ENCODE results near the gene SLC25A27. TPM values are rescaled to one million over a fixed set of nuclear protein-coding genes. Genes with fewer than 3 reads are reported as not detected.

SLC25A27 gene
- total and polyA plus RNA-seq, 2 of the 4 experiments (the other 2 are of a cell fraction), result 1.3 TPM; not detected in 1

DNA sequence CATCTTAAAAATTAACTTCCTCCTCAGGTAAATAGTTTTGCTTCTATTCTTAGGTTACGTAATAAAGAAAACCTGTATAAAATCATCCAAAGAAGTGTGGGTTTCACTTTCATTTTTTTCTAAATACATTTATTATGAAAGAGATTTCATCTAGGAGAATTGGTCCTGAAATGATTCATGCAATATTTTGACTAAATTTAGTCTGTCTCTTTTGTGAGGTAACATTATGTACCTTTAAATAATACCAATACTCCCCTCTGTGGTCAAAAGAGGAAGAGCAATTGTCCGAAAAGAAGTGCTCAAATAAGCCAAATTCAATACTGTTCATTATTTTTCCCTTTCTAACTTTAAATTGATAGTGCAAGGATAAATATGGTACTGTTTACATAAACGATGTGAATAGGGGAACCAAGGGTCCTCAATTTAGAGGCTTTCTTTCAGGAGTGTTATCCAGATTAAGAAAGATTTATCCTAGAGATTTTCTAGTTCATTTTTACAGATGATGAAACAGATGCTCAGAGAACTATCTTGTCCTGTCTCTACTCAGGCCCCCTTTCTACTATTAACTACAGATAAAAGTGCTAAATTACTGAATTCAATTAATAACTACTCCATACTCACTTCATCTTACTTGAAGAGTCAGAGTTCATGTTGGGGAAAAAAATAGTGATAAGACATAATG is 26.4 kb upstream of the SLC25A27 start:
- TF ChIP-seq, protein P1, sequence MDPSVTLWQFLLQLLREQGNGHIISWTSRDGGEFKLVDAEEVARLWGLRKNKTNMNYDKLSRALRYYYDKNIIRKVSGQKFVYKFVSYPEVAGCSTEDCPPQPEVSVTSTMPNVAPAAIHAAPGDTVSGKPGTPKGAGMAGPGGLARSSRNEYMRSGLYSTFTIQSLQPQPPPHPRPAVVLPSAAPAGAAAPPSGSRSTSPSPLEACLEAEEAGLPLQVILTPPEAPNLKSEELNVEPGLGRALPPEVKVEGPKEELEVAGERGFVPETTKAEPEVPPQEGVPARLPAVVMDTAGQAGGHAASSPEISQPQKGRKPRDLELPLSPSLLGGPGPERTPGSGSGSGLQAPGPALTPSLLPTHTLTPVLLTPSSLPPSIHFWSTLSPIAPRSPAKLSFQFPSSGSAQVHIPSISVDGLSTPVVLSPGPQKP (IDR thresholded peaks at IDR 0.05; ENCODE audit: borderline replicate concordance, low read depth, low read length), result no peak
- no peak for TF ChIP-seq NFE2L2 (IDR thresholded peaks at IDR 0.05; ENCODE audit: low read depth, low read length)
- TF ChIP-seq, protein P2, sequence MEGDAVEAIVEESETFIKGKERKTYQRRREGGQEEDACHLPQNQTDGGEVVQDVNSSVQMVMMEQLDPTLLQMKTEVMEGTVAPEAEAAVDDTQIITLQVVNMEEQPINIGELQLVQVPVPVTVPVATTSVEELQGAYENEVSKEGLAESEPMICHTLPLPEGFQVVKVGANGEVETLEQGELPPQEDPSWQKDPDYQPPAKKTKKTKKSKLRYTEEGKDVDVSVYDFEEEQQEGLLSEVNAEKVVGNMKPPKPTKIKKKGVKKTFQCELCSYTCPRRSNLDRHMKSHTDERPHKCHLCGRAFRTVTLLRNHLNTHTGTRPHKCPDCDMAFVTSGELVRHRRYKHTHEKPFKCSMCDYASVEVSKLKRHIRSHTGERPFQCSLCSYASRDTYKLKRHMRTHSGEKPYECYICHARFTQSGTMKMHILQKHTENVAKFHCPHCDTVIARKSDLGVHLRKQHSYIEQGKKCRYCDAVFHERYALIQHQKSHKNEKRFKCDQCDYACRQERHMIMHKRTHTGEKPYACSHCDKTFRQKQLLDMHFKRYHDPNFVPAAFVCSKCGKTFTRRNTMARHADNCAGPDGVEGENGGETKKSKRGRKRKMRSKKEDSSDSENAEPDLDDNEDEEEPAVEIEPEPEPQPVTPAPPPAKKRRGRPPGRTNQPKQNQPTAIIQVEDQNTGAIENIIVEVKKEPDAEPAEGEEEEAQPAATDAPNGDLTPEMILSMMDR (conservative IDR thresholded peaks at IDR 0.05; ENCODE audit: low read depth, low read length), result peak; percentile 57
- peak; percentile 59 for TF ChIP-seq SMC3 (IDR thresholded peaks at IDR 0.05; ENCODE audit: low read depth, low read length)
- peak; percentile 56 for TF ChIP-seq RAD21 (IDR thresholded peaks at IDR 0.05; ENCODE audit: low read length)
- no peak for TF ChIP-seq RCOR1 (IDR thresholded peaks at IDR 0.05; ENCODE audit: insufficient replicate concordance, low read length)
- no peak overlapping the region for H2AK5ac ChIP-seq (ENCODE audit: low read depth, low read length)
- no peak overlapping the region for H2BK15ac ChIP-seq (ENCODE audit: low read depth, low read length)
- DNase-seq (peak; percentile 21), ATAC-seq (ENCODE audit: low read depth) (peak; percentile 57; the same call in 1 of the 2 replicates)
- H3K9me1 ChIP-seq (ENCODE audit: insufficient read depth, low read length), result no peaks in the 10 kb centered on the region
- no CpG with 5 or more reads among the region's 3 CpGs for WGBS, 2 experiments (ENCODE audit: extremely low coverage in 2 of 2, insufficient read length in 1 of 2)
- H3K4ac ChIP-seq (ENCODE audit: low read depth, low read length), result no peak overlapping the region
- no peak overlapping the region for H2BK20ac ChIP-seq (ENCODE audit: low read depth, low read length)
- H4K5ac ChIP-seq (ENCODE audit: low read depth, low read length), result no peak overlapping the region
- no peak overlapping the region for H4K8ac ChIP-seq (ENCODE audit: low read depth in 2 of 2, low read length in 2 of 2)
- no peaks in the 10 kb centered on the region for H3K27me3 ChIP-seq (ENCODE audit: control insufficient read depth, insufficient read depth, low read length)
- no peak overlapping the region for H3K27ac ChIP-seq (ENCODE audit: insufficient read depth, low read length)
- ChIA-PET CTCF (interaction anchor here (0.6 kb wide), 1 partner anchor 206 kb away, joined by 4 read pairs; no protein-coding TSS in a partner anchor), POLR2A (ENCODE audit: unreplicated experiment) (no interaction called here)
- H3K4me2 ChIP-seq (ENCODE audit: low read depth, low read length), result no peak overlapping the region
- no peak overlapping the region for H3K23ac ChIP-seq (ENCODE audit: low read depth, low read length)
- intact Hi-C loops (cut with micrococcal nuclease) (loop anchor here (1.0 to 5.0 kb wide), 2 partner anchors 207 to 404 kb away; no protein-coding TSS in a partner anchor), dilution Hi-C loops (cut with HindIII; ENCODE audit: low sequenced_read_pairs, unreplicated experiment) (no loop called here), in situ Hi-C loops (cut with MboI; ENCODE audit: low sequenced_read_pairs) (no loop called here)
- H3K56ac ChIP-seq (ENCODE audit: extremely low read depth, insufficient read depth, low read length), result no peak overlapping the region
- H3K4me1 ChIP-seq (ENCODE audit: control insufficient read depth, insufficient read depth, low read length), result no peaks in the 10 kb centered on the region
- H3K14ac ChIP-seq (replicated peaks; ENCODE audit: low read depth, low read length), result no peak overlapping the region
- H4K91ac ChIP-seq (ENCODE audit: insufficient read depth, low read depth, low read length), result no peak overlapping the region
- no peaks in the 10 kb centered on the region for H3K79me1 ChIP-seq (ENCODE audit: low read depth in 1 of 2, low read length in 2 of 2)
- H2AFZ ChIP-seq (replicated peaks; ENCODE audit: low read length, poor library complexity), result no peak overlapping the region
- H3K9ac ChIP-seq (ENCODE audit: low read depth, low read length), result no peak overlapping the region
- no peak overlapping the region for H2BK5ac ChIP-seq (ENCODE audit: low read depth, low read length, poor library complexity, severe bottlenecking)
- H2BK120ac ChIP-seq (ENCODE audit: low read depth, low read length), result no peak overlapping the region
- H3K9me3 ChIP-seq (ENCODE audit: control insufficient read depth, insufficient read depth, low read length), result no peaks in the 10 kb centered on the region
- H3K36me3 ChIP-seq (ENCODE audit: control insufficient read depth, insufficient read depth, low read length), result no peaks in the 10 kb centered on the region
- H2AK9ac ChIP-seq (replicated peaks; ENCODE audit: low read depth, low read length, poor library complexity), result no peak overlapping the region
- H4K20me1 ChIP-seq (ENCODE audit: insufficient read depth, low read length), result no peaks in the 10 kb centered on the region
- BruUV-seq (replicated peaks), result no TSS peak
- no peak overlapping the region for H3K4me3 ChIP-seq (ENCODE audit: insufficient read depth, low read depth, low read length)
- no peak overlapping the region for H3K18ac ChIP-seq (ENCODE audit: low read depth, low read length)

Data from IMR-90 (cell line).